Esophagus squamous epithelium (tissue), 5 donors: ENCODE results near the gene SRRT. TPM values are rescaled to one million over a fixed set of nuclear protein-coding genes. Genes with fewer than 3 reads are reported as not detected.
A peak's percentile ranks its signal among the peaks of the same experiment; 100 is the strongest.

Source experiments
- DNase-seq: peaks from one replicate; lab custom pipeline; 2025; lab: John Stamatoyannopoulos, UW
- H3K27ac ChIP-seq, 4 donors: fragments of 200-600 bp; sonication (generic); one replicate each; pipeline ENCODE4 v1.5.1; 2016 to 2019; ENCODE audit warnings: mild to moderate bottlenecking in 1 of 4
- H3K27me3 ChIP-seq, 4 donors: fragments of 200-600 bp; sonication (generic); 1 replicate in 3 of 4; 2 replicates in 1 of 4; pipeline versions ENCODE4 v1.5.1 to v1.6.0; 2017 to 2021; ENCODE audit warnings: antibody characterized with exemption in 1 of 4
- H3K36me3 ChIP-seq, 3 donors: fragments of 200-600 bp; sonication (generic); one replicate each; pipeline ENCODE4 v1.5.1; 2016 to 2019
- H3K4me1 ChIP-seq, 3 donors: fragments of 200-600 bp; sonication (generic); one replicate each; pipeline ENCODE4 v1.5.1; 2017 to 2019
- H3K4me3 ChIP-seq, 4 donors: fragments of 200-600 bp; sonication (generic); 1 replicate in 3 of 4; 2 replicates in 1 of 4; pipeline ENCODE4 v1.5.1; 2016 to 2019; ENCODE audit warnings: mild to moderate bottlenecking in 2 of 4, moderate library complexity in 1 of 4
- H3K9me3 ChIP-seq, 3 donors: fragments of 200-600 bp; sonication (generic); one replicate each; pipeline ENCODE4 v1.5.1; 2016 to 2019
- POLR2A ChIP-seq, 4 donors: fragments of 450-650 bp; IDR thresholded peaks; one replicate each; pipeline ENCODE4 v1.6.1; 2017; ENCODE audit warnings: antibody characterized with exemption in 4 of 4, mild to moderate bottlenecking in 4 of 4, moderate library complexity in 3 of 4
- WGBS, 2 donors: methylation state at CpG; one replicate each; pipeline ENCODE4 v1.1.5; 2018; 5-methylcytosine and 5-hydroxymethylcytosine counted together
- intact Hi-C: fragments of 100-400 bp; cut with DNase I; formaldehyde crosslinking; loops from one replicate; pipeline ENCODE4 v1.15.0; 2022
- total RNA-seq, 4 donors: library from RNA; depleted of rRNA; stranded (reverse); fragments of >200 nt; gene quantifications; one replicate each; pipeline ENCODE4 v1.1.0, GENCODE V29; 2016
- TF ChIP-seq, protein P1 (sequence below), 6 experiments: fragments of 450-650 bp in 4 of 6; fragments of 200-600 bp in 2 of 6; sonication (generic) in 2 of 6; IDR thresholded peaks; one replicate each; pipeline ENCODE4 v1.5.1; 2016 to 2019; ENCODE audit warnings: antibody characterized with exemption in 6 of 6, mild to moderate bottlenecking in 4 of 6, moderate library complexity in 4 of 6
- donor health status: DM: yes; HTN: yes; CAD: no.

Gene SRRT
- total RNA-seq, 4 donors from 2014 or later, result 53.8 to 91.0 (median 68.4) TPM

DNA sequence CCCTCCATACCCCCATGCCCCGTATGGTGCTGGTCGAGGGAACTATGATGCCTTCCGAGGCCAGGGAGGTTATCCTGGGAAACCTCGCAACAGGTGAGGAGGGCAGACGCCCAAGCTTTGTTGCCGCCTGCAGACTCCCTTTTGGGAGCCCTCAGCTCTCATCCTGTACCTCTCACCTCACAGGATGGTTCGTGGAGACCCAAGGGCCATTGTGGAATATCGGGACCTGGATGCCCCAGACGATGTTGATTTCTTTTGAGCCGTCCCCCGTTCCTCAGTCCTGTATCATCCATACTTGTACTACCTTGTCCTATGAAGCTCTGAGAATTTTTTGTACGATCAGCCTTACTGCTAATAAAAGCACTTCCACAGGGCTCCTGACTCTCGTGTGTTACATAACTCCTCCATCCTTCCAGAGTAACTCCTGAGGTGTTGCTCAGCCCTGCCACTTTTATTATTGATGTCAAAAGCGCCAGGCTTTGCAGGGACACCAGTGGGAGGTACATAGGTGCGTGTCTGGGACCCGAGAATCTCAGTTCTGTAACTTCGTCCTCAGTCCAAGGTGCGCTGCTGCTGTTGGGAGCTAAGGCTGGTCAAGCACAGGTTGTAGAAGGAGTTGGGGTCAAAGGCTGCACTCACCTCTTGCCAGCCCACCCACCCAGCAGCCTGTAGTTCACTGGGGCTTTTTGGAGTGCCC lies 13.5 kb downstream of the SRRT start:
- Histone ChIP-seq H3K4me3 (peak overlapping the region; percentile 50 to 88 (median 74)), H3K4me1 (peaks cover 31 to 53% (median 33%) of the 10 kb centered on the region in 3 donors), H3K27ac (peak overlapping the region; percentile 95 to 99 (median 98)), H3K27me3 (peaks cover 0 to 11% (median 0%) of the 10 kb centered on the region in 4 donors), H3K9me3 (no peaks in the 10 kb centered on the region), H3K36me3 (peaks cover 34 to 51% (median 49%) of the 10 kb centered on the region in 3 donors)
- TF ChIP-seq, protein P1, sequence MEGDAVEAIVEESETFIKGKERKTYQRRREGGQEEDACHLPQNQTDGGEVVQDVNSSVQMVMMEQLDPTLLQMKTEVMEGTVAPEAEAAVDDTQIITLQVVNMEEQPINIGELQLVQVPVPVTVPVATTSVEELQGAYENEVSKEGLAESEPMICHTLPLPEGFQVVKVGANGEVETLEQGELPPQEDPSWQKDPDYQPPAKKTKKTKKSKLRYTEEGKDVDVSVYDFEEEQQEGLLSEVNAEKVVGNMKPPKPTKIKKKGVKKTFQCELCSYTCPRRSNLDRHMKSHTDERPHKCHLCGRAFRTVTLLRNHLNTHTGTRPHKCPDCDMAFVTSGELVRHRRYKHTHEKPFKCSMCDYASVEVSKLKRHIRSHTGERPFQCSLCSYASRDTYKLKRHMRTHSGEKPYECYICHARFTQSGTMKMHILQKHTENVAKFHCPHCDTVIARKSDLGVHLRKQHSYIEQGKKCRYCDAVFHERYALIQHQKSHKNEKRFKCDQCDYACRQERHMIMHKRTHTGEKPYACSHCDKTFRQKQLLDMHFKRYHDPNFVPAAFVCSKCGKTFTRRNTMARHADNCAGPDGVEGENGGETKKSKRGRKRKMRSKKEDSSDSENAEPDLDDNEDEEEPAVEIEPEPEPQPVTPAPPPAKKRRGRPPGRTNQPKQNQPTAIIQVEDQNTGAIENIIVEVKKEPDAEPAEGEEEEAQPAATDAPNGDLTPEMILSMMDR (IDR thresholded peaks at IDR 0.05), result no peak
- no peak for TF ChIP-seq POLR2A (IDR thresholded peaks at IDR 0.05)
- intact Hi-C loops, result no loop called here
- DNase-seq, result no peak
- 39 to 56% methylated on average over 13 of the region's 18 CpGs for WGBS, 2 donors

DNA sequence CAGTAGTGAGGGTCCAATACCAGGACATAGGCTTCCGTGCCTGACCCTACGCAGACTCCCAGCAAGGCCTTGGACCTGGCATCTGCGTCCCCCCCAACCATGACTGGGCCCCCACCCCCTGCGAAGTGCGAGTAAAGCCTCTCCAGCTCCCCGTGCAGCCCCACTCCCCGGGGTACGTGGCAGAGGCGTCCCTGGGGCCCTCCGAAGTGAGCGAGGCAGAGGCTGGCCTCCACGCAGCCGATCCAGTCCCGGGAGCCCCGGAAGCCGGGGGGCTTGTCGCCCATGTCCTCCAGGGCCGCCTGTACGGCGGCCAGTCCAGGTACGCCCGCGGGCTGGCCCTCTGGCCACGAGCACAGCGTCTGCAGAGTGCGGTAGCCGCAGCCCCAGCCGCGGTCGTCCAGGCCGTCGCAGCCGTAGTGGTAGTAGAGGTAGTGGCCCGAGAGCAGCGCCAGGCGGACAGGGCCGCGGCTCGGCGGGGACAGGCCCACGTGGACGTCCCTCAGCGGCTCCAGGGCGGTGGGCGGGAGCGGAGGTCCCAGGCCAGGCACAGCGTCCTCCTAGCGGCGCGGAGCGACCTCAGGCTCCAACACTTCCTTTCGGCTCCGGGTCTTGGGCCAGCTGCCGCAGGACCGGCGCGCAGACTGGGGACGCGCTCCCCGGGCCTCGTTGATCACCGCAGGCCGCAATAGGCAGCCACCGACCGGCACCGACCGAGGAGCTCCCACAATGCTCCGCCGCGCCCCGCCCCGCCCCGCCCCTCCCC lies 14.3 kb downstream of the SRRT start, which contains the start of gene UFSP1:
TSS of gene UFSP1 (minus strand) at position 728 of the 763 bp plus-strand sequence. CDS start at position 284, 444 bp downstream.
- H3K27me3 ChIP-seq, result peaks cover 0 to 18% (median 0%) of the 10 kb centered on the region in 4 donors
- TF ChIP-seq, protein P1 (IDR thresholded peaks at IDR 0.05), result peak in 2 of 6 experiments; percentile 11 to 22
- no peak for TF ChIP-seq POLR2A (IDR thresholded peaks at IDR 0.05)
- 0 to 3% methylated on average over 6 to 12 of the region's 73 CpGs for WGBS, 2 donors
- peaks cover 31 to 54% (median 33%) of the 10 kb centered on the region in 3 donors for H3K4me1 ChIP-seq
- peaks cover 30 to 43% (median 42%) of the 10 kb centered on the region in 3 donors for H3K36me3 ChIP-seq
- no peak for DNase-seq
- intact Hi-C loops, result no loop called here
- peak within 1 kb of the TSS; percentile 95 to 99 (median 98) for H3K27ac ChIP-seq
- peak within 1 kb of the TSS; percentile 50 to 88 (median 74) for H3K4me3 ChIP-seq
- no peaks in the 10 kb centered on the region for H3K9me3 ChIP-seq

DNA sequence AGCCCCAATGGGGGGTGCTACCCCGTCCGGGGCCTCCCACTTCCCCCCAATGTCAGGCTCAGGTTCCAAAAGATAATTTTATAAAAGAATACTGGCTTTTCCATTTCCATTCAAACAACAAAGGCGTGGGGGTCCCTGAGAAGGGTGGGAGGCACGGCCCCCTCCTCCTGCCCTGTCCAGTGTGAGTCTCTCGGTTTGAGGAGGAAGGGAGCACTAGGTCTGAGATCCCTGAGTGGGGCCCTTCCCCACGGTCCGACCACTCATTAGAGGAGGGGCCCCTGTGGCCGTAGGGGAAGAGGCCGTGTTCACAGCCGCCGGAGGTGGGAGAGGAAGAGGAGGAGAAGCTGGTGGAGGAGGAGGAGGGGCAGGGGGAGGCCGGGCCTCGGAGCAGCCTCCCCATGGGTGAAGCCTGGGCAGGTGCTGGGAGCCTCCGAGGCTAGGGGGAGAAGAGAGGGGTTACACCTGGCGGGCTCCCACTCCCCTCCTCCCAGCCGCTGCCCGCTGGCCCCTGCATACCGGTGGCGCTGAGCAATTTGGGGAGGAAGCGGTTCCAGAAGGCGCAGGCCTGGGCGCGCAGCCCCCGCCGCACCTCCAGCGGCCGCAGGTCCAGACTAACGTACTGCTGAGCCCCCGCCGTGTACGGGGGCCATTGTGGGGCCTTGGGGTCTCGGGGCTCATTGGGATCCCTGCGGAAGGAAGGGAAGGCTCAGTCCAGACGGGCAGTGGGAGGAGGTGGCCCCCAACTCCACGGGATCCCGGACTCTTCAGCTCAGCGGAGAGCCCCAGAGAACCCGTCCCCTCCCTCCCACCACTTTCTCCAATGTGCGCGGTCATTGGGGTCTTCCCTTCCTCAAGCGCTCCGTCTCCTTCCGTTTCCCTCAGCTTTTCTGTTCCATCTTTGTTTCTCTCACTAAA lies 16.0 kb downstream of the SRRT start:
- peaks cover 43 to 71% (median 49%) of the 10 kb centered on the region in 3 donors for H3K4me1 ChIP-seq
- H3K27ac ChIP-seq, result peak overlapping the region; percentile 95 to 99 (median 98)
- peak overlapping the region; percentile 50 to 88 (median 74) for H3K4me3 ChIP-seq
- no peak for TF ChIP-seq POLR2A (IDR thresholded peaks at IDR 0.05)
- TF ChIP-seq, protein P1 (IDR thresholded peaks at IDR 0.05), result no peak
- no peaks in the 10 kb centered on the region for H3K9me3 ChIP-seq
- peaks cover 5 to 35% (median 11%) of the 10 kb centered on the region in 4 donors for H3K27me3 ChIP-seq
- no peak for DNase-seq
- WGBS, 2 donors, result 8 to 15% methylated on average over 13 to 16 of the region's 43 CpGs
- intact Hi-C loops, result no loop called here
- H3K36me3 ChIP-seq, result peaks cover 16 to 26% (median 24%) of the 10 kb centered on the region in 3 donors

DNA sequence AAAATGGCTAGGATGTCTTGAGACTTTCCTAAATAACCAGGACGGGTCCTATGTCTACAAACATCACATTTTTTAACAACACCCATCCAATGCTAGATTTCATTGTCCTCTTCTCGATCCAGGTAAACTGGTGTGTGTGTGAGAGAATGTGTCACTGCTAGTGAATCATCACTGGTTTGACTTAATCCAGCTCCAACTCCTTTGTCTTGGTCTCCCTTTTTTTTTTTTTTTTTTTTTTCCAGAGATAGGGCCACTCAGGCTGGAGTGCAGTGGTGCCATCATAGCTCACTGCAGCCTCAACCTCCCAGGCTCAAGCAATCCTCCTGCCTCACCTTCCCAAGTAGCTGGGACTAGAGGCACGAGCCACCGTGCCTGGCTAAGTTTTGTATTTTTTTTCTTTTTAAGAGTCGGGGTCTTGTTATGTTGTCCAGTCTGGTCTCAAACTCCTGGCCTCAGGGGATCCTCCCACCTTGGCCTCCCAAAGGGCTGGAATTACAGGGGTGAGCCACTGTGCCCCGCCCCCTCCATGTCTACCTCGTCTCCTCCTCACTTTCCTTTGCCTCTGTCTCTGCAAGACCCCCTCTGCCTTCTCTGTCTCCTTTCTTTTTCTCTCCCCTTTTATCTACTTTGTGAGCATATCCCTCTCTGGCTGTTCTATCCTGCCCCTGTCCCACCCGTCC lies 16.8 kb downstream of the SRRT start:
- Histone ChIP-seq H3K36me3 (peaks cover 8 to 18% (median 16%) of the 10 kb centered on the region in 3 donors), H3K27me3 (peaks cover 9 to 43% (median 14%) of the 10 kb centered on the region in 4 donors), H3K4me3 (peak overlapping the region in 2 of 4 donors; percentile 71 to 76), H3K4me1 (peaks cover 50 to 77% (median 57%) of the 10 kb centered on the region in 3 donors), H3K9me3 (no peaks in the 10 kb centered on the region), H3K27ac (peak overlapping the region in 2 of 4 donors; percentile 98 to 99)
- no peak for DNase-seq
- intact Hi-C loops, result no loop called here
- TF ChIP-seq, protein P1 (IDR thresholded peaks at IDR 0.05), result no peak
- no peak for TF ChIP-seq POLR2A (IDR thresholded peaks at IDR 0.05)
- WGBS, 2 donors, result 62 to 73% methylated on average over 8 of the region's 8 CpGs
